PC-3 (cell line): ENCODE results near the gene OR1I1. TPM values are rescaled to one million over a fixed set of nuclear protein-coding genes. Genes with fewer than 3 reads are reported as not detected.
A peak's percentile ranks its signal among the peaks of the same experiment; 100 is the strongest.

ENCODE experiments used
- ATAC-seq: fragments of 200-7000 bp; cut with Tn5 transposase; 2 replicates; pipeline ENCODE4 v1.9.1; 2020; ENCODE audit warnings: mild to moderate bottlenecking, moderate library complexity
- BruUV-seq: library from RNA; stranded (reverse); fragments of 400-500 nt; replicated peaks from 2 replicates; lab custom pipeline; 2021; lab: Mats Ljungman, UMichigan
- CTCF ChIA-PET: fragments of 300-600 bp; sonication (Branson Sonifier 250); formaldehyde crosslinking; loops from one replicate; lab custom pipeline; 2022; ENCODE audit warnings: antibody characterized with exemption; lab: Charles Lee
- POLR2A ChIA-PET: fragments of 300-600 bp; sonication (Branson Sonifier 250); formaldehyde crosslinking; loops from one replicate; lab custom pipeline; 2022; ENCODE audit warnings: antibody characterized with exemption; ENCODE audit not compliant: unreplicated experiment; lab: Charles Lee
- DNase-seq: peaks from one replicate; pipeline ENCODE4 v3.0.0-alpha.2; 2015
- H2AFZ ChIP-seq: fragments of 300-600 bp; sonication (generic); 2 replicates; pipeline ENCODE4 v1.6.0; 2016; ENCODE audit warnings: antibody characterized with exemption, low read length
- H3F3A ChIP-seq: fragments of 300-600 bp; sonication (generic); one replicate; pipeline ENCODE4 v1.6.0; 2017; ENCODE audit warnings: antibody characterized with exemption, low read length, control low read depth, mild to moderate bottlenecking; ENCODE audit not compliant: unreplicated experiment
- H3K27ac ChIP-seq: fragments of 300-600 bp; sonication (generic); 2 replicates; pipeline ENCODE4 v1.5.1; 2016; ENCODE audit warnings: mild to moderate bottlenecking, low read length
- H3K27me3 ChIP-seq: fragments of 300-600 bp; sonication (generic); 2 replicates; pipeline ENCODE4 v1.6.1; 2016; ENCODE audit warnings: low read length, mixed read lengths
- H3K36me3 ChIP-seq: fragments of 300-600 bp; sonication (generic); 2 replicates; pipeline ENCODE4 v1.6.1; 2016; ENCODE audit warnings: low read depth, mixed run types, low read length, mixed read lengths
- H3K4me1 ChIP-seq: fragments of 300-600 bp; sonication (generic); 2 replicates; pipeline ENCODE4 v1.5.1; 2016; ENCODE audit warnings: low read length; ENCODE audit not compliant: insufficient read depth
- H3K4me2 ChIP-seq: fragments of 300-600 bp; sonication (generic); 2 replicates; pipeline ENCODE4 v1.6.0; 2016; ENCODE audit warnings: low read length
- H3K4me3 ChIP-seq: fragments of 300-600 bp; sonication (generic); 2 replicates; pipeline ENCODE4 v1.5.1; 2016; ENCODE audit warnings: mild to moderate bottlenecking, low read length, mixed read lengths
- H3K79me2 ChIP-seq: fragments of 300-600 bp; sonication (generic); 2 replicates; pipeline ENCODE4 v1.6.1; 2017; ENCODE audit warnings: low read length, mixed read lengths
- H3K9ac ChIP-seq: fragments of 300-600 bp; sonication (generic); 2 replicates; pipeline ENCODE4 v1.6.0; 2016; ENCODE audit warnings: mild to moderate bottlenecking, low read length
- H3K9me2 ChIP-seq: fragments of 300-600 bp; sonication (generic); replicated peaks from 2 replicates; pipeline ENCODE4 v1.6.1; 2016; ENCODE audit warnings: mixed run types, low read length, mixed read lengths
- H3K9me3 ChIP-seq: fragments of 300-600 bp; sonication (generic); 2 replicates; pipeline ENCODE4 v1.6.1; 2016; ENCODE audit warnings: low read length, mixed read lengths
- H4K20me1 ChIP-seq: fragments of 300-600 bp; sonication (generic); 2 replicates; pipeline ENCODE4 v1.6.1; 2016; ENCODE audit warnings: low read length, mixed read lengths
- EZH2 ChIP-seq: fragments of 300-600 bp; sonication (generic); IDR thresholded peaks from one replicate; pipeline ENCODE4 v1.6.1; 2017; ENCODE audit warnings: antibody characterized with exemption, mild to moderate bottlenecking, low read length; ENCODE audit not compliant: unreplicated experiment
- EZH2phosphoT487 ChIP-seq: fragments of 300-600 bp; sonication (generic); IDR thresholded peaks from 2 replicates; pipeline ENCODE4 v1.6.1; 2018; ENCODE audit warnings: mild to moderate bottlenecking, antibody characterized with exemption, low read length, borderline replicate concordance
- intact Hi-C: fragments of 100-400 bp; cut with micrococcal nuclease; formaldehyde crosslinking; loops from 2 replicates; pipeline ENCODE4 v1.9.0; 2023
- total RNA-seq: library from RNA; depleted of rRNA; stranded (reverse); fragments of >200 nt; gene quantifications from 2 replicates; pipeline ENCODE4 v1.2.3, GENCODE V29; 2014
- TF ChIP-seq, protein P1 (sequence below): fragments of 300-600 bp; sonication (generic); conservative IDR thresholded peaks from 2 replicates; pipeline ENCODE4 v1.5.1; 2017; ENCODE audit warnings: antibody characterized with exemption, low read depth, mild to moderate bottlenecking, low read length

OR1I1 gene
- total RNA-seq, 1 experiment from 2014 or later = not detected

- Histone ChIP-seq H3K9me2 (no peaks in the 10 kb centered on the region), H3K27ac (no peak overlapping the region), H2AFZ (no peak overlapping the region), H3K36me3 (peaks cover 23% of the 10 kb centered on the region; the same call in 1 of the 2 replicates), H3K4me3 (no peak overlapping the region), H3K79me2 (no peaks in the 10 kb centered on the region), H3F3A (no peaks in the 10 kb centered on the region), H4K20me1 (no peaks in the 10 kb centered on the region), H3K9ac (no peak overlapping the region), H3K4me2 (no peak overlapping the region), H3K4me1 (no peaks in the 10 kb centered on the region), H3K27me3 (no peaks in the 10 kb centered on the region), H3K9me3 (no peaks in the 10 kb centered on the region)
- ChIA-PET POLR2A (no interaction called here), CTCF (no interaction called here)
- intact Hi-C loops = no loop called here
- BruUV-seq = no TSS peak
- TF ChIP-seq, protein P1, sequence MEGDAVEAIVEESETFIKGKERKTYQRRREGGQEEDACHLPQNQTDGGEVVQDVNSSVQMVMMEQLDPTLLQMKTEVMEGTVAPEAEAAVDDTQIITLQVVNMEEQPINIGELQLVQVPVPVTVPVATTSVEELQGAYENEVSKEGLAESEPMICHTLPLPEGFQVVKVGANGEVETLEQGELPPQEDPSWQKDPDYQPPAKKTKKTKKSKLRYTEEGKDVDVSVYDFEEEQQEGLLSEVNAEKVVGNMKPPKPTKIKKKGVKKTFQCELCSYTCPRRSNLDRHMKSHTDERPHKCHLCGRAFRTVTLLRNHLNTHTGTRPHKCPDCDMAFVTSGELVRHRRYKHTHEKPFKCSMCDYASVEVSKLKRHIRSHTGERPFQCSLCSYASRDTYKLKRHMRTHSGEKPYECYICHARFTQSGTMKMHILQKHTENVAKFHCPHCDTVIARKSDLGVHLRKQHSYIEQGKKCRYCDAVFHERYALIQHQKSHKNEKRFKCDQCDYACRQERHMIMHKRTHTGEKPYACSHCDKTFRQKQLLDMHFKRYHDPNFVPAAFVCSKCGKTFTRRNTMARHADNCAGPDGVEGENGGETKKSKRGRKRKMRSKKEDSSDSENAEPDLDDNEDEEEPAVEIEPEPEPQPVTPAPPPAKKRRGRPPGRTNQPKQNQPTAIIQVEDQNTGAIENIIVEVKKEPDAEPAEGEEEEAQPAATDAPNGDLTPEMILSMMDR = no peak
- TF ChIP-seq EZH2 (no peak), EZH2phosphoT487 (no peak)
- DNase-seq (no peak), ATAC-seq (no peak; the same call in 1 of the 2 replicates)
Observed at GRCh38 chr19:15113245-15114152, 31.5 kb downstream of the OR1I1 start.

- H3K9me2 ChIP-seq = no peaks in the 10 kb centered on the region
- DNase-seq (no peak), ATAC-seq (peak; percentile 68)
- H3K4me3 ChIP-seq = no peak overlapping the region
- no peak overlapping the region for H3K4me2 ChIP-seq
- no peaks in the 10 kb centered on the region for H3K79me2 ChIP-seq
- intact Hi-C loops = no loop called here
- TF ChIP-seq, protein P1 = no peak
- no peak for TF ChIP-seq EZH2phosphoT487
- TF ChIP-seq EZH2 = no peak
- no peaks in the 10 kb centered on the region for H4K20me1 ChIP-seq
- H3K4me1 ChIP-seq = no peaks in the 10 kb centered on the region
- no peaks in the 10 kb centered on the region for H3F3A ChIP-seq
- H3K27ac ChIP-seq = no peak overlapping the region
- no peaks in the 10 kb centered on the region for H3K9me3 ChIP-seq
- peaks cover 30% of the 10 kb centered on the region; the same call in 1 of the 2 replicates for H3K36me3 ChIP-seq
- H3K9ac ChIP-seq = no peak overlapping the region
- no TSS peak for BruUV-seq
- CTCF ChIA-PET = interaction anchor here (0.6 kb wide), 1 partner anchor 22 kb away, joined by 3 read pairs; no protein-coding TSS in a partner anchor
- H3K27me3 ChIP-seq = no peaks in the 10 kb centered on the region
- no peak overlapping the region for H2AFZ ChIP-seq
- POLR2A ChIA-PET = no interaction called here
Observed at GRCh38 chr19:15114153-15114540, 32.1 kb downstream of the OR1I1 start.

DNA sequence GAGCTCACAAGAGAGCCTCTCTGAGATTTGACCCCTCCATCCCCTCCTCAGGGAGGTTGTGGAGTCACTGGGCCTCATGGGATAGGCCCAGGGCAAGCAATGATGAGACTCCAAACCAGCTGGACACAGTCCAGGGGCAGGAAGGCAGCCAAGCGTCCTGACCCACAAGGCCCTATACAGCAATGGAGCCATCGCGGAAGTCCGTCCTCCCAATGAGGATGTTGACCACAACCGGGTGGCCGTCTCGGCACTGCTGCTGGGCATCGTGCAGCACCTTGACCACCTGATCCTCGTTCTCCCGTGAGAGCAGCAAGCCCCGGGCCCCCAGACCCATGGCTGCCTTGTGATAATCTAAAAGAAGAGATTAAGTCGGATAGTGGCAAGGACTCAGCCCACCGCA lies 33.1 kb downstream of the OR1I1 start:
- H3F3A ChIP-seq = no peaks in the 10 kb centered on the region
- no peak overlapping the region for H3K9ac ChIP-seq
- no peak overlapping the region for H3K4me2 ChIP-seq
- intact Hi-C loops = no loop called here
- ATAC-seq (no peak), DNase-seq (no peak)
- H3K4me3 ChIP-seq = no peak overlapping the region
- no peaks in the 10 kb centered on the region for H3K79me2 ChIP-seq
- H4K20me1 ChIP-seq = no peaks in the 10 kb centered on the region
- TSS peak; percentile 16 for BruUV-seq
- no peak overlapping the region for H3K27ac ChIP-seq
- no peaks in the 10 kb centered on the region for H3K9me2 ChIP-seq
- CTCF ChIA-PET = no interaction called here
- no peak overlapping the region for H2AFZ ChIP-seq
- TF ChIP-seq, protein P1 = no peak
- TF ChIP-seq EZH2phosphoT487 (no peak), EZH2 (no peak)
- H3K36me3 ChIP-seq = peaks cover 32% of the 10 kb centered on the region; the same call in 1 of the 2 replicates
- H3K27me3 ChIP-seq = no peaks in the 10 kb centered on the region
- no peaks in the 10 kb centered on the region for H3K4me1 ChIP-seq
- H3K9me3 ChIP-seq = no peaks in the 10 kb centered on the region
- POLR2A ChIA-PET = no interaction called here
